Thoracic aorta (tissue), 2 donors: ENCODE data around the gene RNASE7. TPM values are rescaled to one million over a fixed set of nuclear protein-coding genes. Genes with fewer than 3 reads are reported as not detected.
A peak's percentile ranks its signal among the peaks of the same experiment; 100 is the strongest.

Source experiments
- ATAC-seq: fragments of 150-250 bp; one replicate; pipeline ENCODE4 v1.8.0; 2017; ENCODE audit warnings: low read depth; ENCODE audit not compliant: insufficient number of reproducible peaks, low FRiP score
- DNase-seq: peaks from one replicate; pipeline ENCODE4 v3.0.0-alpha.2; 2020; ENCODE audit warnings: low spot score
- H3K27ac ChIP-seq, 2 donors: fragments of 200-600 bp; sonication (generic); 1 replicate in 1 of 2; 2 replicates in 1 of 2; pipeline ENCODE4 v1.5.1; 2016; ENCODE audit warnings: mild to moderate bottlenecking in 2 of 2, moderate library complexity in 2 of 2
- H3K27me3 ChIP-seq: fragments of 200-600 bp; sonication (generic); replicated peaks from 2 replicates; pipeline ENCODE4 v1.6.0; 2016; ENCODE audit warnings: mild to moderate bottlenecking; ENCODE audit not compliant: insufficient read depth
- H3K36me3 ChIP-seq: fragments of 200-600 bp; sonication (generic); one replicate; pipeline ENCODE4 v1.5.1; 2016
- H3K4me1 ChIP-seq, 2 donors: fragments of 200-600 bp; sonication (generic); 1 replicate in 1 of 2; 2 replicates in 1 of 2; pipeline versions ENCODE4 v1.5.1 to v1.6.0; 2016; ENCODE audit warnings: low read depth in 2 of 2, mild to moderate bottlenecking in 1 of 2; ENCODE audit not compliant: control insufficient read depth in 1 of 2
- H3K4me3 ChIP-seq: fragments of 200-600 bp; sonication (generic); 2 replicates; pipeline ENCODE4 v1.5.1; 2016; ENCODE audit warnings: mild to moderate bottlenecking
- H3K9me3 ChIP-seq: fragments of 200-600 bp; sonication (generic); 2 replicates; pipeline ENCODE4 v1.5.1; 2016
- CTCF ChIP-seq: fragments of 200-600 bp; sonication (generic); IDR thresholded peaks from one replicate; pipeline ENCODE4 v1.5.1; 2019; ENCODE audit warnings: antibody characterized with exemption
- total RNA-seq, 2 donors: library from RNA; depleted of rRNA; stranded (reverse); fragments of >200 nt; gene quantifications; one replicate each; pipeline versions ENCODE4 v1.1.0 to v1.2.3, GENCODE V29; 2016

Gene RNASE7
- total RNA-seq, 2 donors from 2014 or later = 0.27 TPM; not detected in 1

GRCh38 chr14:21092273-21093011 lies 50.3 kb downstream of the RNASE7 start:
- Histone ChIP-seq H3K27me3 (no peaks in the 10 kb centered on the region), H3K4me3 (no peak overlapping the region), H3K36me3 (peaks cover 20% of the 10 kb centered on the region), H3K27ac (no peak overlapping the region), H3K4me1 (peaks cover 0 to 9% of the 10 kb centered on the region in 2 donors), H3K9me3 (no peaks in the 10 kb centered on the region)
- peak; percentile 100 for TF ChIP-seq CTCF
- ATAC-seq (peak; percentile 18), DNase-seq (no peak)

DNA sequence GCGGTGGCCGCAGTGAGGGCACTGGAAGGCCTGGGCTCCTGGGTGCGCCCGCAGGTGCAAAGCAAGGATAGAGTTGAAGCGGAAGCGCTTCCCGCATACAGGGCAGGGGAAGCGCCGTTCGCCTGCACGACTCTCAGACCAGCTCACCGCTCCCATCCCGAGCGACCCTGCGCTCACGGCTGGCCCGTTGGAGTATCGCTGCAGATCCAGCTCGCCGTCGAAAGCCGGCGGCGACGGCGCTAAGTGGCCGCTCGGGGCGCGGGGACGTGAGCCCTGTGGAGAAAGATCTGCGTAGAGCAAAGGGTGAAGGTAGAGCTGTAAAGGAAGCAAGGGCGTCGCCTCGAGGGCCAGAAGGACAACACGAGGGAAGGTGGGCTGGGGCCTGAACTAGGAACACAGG lies 50.9 kb downstream of the RNASE7 start:
- no peak for DNase-seq

More for the DNA sequence above, 50.9 kb downstream of the RNASE7 start:
- Histone ChIP-seq H3K4me1 (peaks cover 0 to 12% of the 10 kb centered on the region in 2 donors), H3K4me3 (no peak overlapping the region), H3K27ac (no peak overlapping the region), H3K36me3 (peaks cover 20% of the 10 kb centered on the region), H3K9me3 (no peaks in the 10 kb centered on the region), H3K27me3 (no peaks in the 10 kb centered on the region)
- no peak for ATAC-seq
- TF ChIP-seq CTCF = no peak

Other genes starting within 250 kb of the RNASE7 start
- 100 to 1,000 TPM; 537 to 922 TPM for gene RNASE1, start 239.5 kb upstream of the RNASE7 start, total RNA-seq
- not detected for gene RNASE3, start 151.0 kb upstream of the RNASE7 start, total RNA-seq
- 1 to 10 TPM; 6.9 to 7.2 TPM for gene RNASE2, start 86.9 kb upstream of the RNASE7 start, total RNA-seq
- gene METTL17, start 52.4 kb upstream of the RNASE7 start, total RNA-seq = 100 to 1,000 TPM in 1 of 2 donors, 10 to 100 TPM in 1; 94.8 to 141 TPM
- not detected for gene SLC39A2, start 43.1 kb upstream of the RNASE7 start, total RNA-seq
- gene NDRG2, start 17.3 kb upstream of the RNASE7 start, total RNA-seq = 100 to 1,000 TPM; 139 TPM
- not detected for gene TPPP2, start 12.1 kb upstream of the RNASE7 start, total RNA-seq
- not detected for gene RNASE13, start 7.6 kb upstream of the RNASE7 start, total RNA-seq
- gene RNASE8, start 15.5 kb downstream of the RNASE7 start, total RNA-seq = not detected
- 10 to 100 TPM; 51.0 to 61.7 TPM for gene ARHGEF40, start 27.9 kb downstream of the RNASE7 start, total RNA-seq
- 10 to 100 TPM; 34.7 to 74.2 TPM for gene ZNF219, start 56.3 kb downstream of the RNASE7 start, total RNA-seq
- not detected for gene TMEM253, start 58.7 kb downstream of the RNASE7 start, total RNA-seq
- not detected for gene OR5AU1, start 113.7 kb downstream of the RNASE7 start, total RNA-seq
- gene HNRNPC, start 227.1 kb downstream of the RNASE7 start, total RNA-seq = 100 to 1,000 TPM; 208 to 422 TPM
- gene RPGRIP1, start 237.7 kb downstream of the RNASE7 start, total RNA-seq = not detected